ENCODE measurements around the gene MVK. TPM values are rescaled to one million over a fixed set of nuclear protein-coding genes. Genes with fewer than 3 reads are reported as not detected.
A peak's percentile ranks its signal among the peaks of the same experiment; 100 is the strongest.

Gene MVK
- total RNA-seq, 2 experiments from 2014 or later, result 8.2 to 8.4 TPM

- peaks cover 25% of the 10 kb centered on the region for H3K36me3 ChIP-seq (ENCODE audit: insufficient read depth, low read length)
- DNase-seq (no peak), ATAC-seq (ENCODE audit: poor library complexity) (no peak)
- CTCF ChIA-PET, result no interaction called here
- H3K27me3 ChIP-seq (ENCODE audit: control insufficient read depth in 1 of 2, insufficient read depth in 2 of 2, low read length in 2 of 2), result no peaks in the 10 kb centered on the region
- no peak overlapping the region for H3K27ac ChIP-seq (ENCODE audit: low read depth in 1 of 2, low read length in 2 of 2)
- intact Hi-C loops (cut with DNase I, micrococcal nuclease), result no loop called here
- H3K4me3 Mint-ChIP-seq, result no peak overlapping the region
- H3K4me1 Mint-ChIP-seq (ENCODE audit: low read depth), result peaks cover 12% of the 10 kb centered on the region
- H3K27me3 Mint-ChIP-seq, result no peaks in the 10 kb centered on the region
- no peak overlapping the region for H3K27ac Mint-ChIP-seq
- peaks cover 12% of the 10 kb centered on the region for H3K4me1 ChIP-seq (ENCODE audit: insufficient read depth, low read length)
- TF ChIP-seq CTCF (IDR thresholded peaks at IDR 0.05), result no peak
- H3K36me3 Mint-ChIP-seq (ENCODE audit: low read depth), result peaks cover 72% of the 10 kb centered on the region
- H3K9me3 ChIP-seq (ENCODE audit: control insufficient read depth in 1 of 2, insufficient read depth in 1 of 2, low read length in 2 of 2), result peaks cover 0 to 2% of the 10 kb centered on the region in 2 experiments
- no peak overlapping the region for H3K4me3 ChIP-seq (ENCODE audit: low read length)
- H3K9me3 Mint-ChIP-seq, result no peaks in the 10 kb centered on the region
- POLR2A ChIA-PET, result no interaction called here
Observed at GRCh38 chr12:109568486-109568885, 5.1 kb upstream of the MVK start.

- no peak overlapping the region for H3K4me3 ChIP-seq (ENCODE audit: low read length)
- Mint-ChIP-seq H3K9me3 (no peaks in the 10 kb centered on the region), H3K27me3 (no peaks in the 10 kb centered on the region), H3K36me3 (ENCODE audit: low read depth) (peaks cover 66% of the 10 kb centered on the region), H3K4me1 (ENCODE audit: low read depth) (peaks cover 29% of the 10 kb centered on the region), H3K4me3 (peak overlapping the region; percentile 17), H3K27ac (peak overlapping the region; percentile 95)
- ChIA-PET CTCF (no interaction called here), POLR2A (interaction anchor here (2.5 kb wide), 1 partner anchor 142 kb away, joined by 10 read pairs; the partner anchor contains the start of gene FAM222A)
- intact Hi-C loops (cut with DNase I, micrococcal nuclease), result loop anchor here in 1 of 2 experiments (2.0 to 10.0 kb wide), 9 partner anchors 139 to 1887 kb away; partner anchors contain the start of genes ALKBH2, ANKRD13A, ATP2A2 and FICD
- peaks cover 19% of the 10 kb centered on the region for H3K4me1 ChIP-seq (ENCODE audit: insufficient read depth, low read length)
- no peak for ATAC-seq (ENCODE audit: poor library complexity)
- H3K27me3 ChIP-seq (ENCODE audit: control insufficient read depth in 1 of 2, insufficient read depth in 2 of 2, low read length in 2 of 2), result no peaks in the 10 kb centered on the region
- H3K36me3 ChIP-seq (ENCODE audit: insufficient read depth, low read length), result peaks cover 24% of the 10 kb centered on the region
- H3K9me3 ChIP-seq (ENCODE audit: control insufficient read depth in 1 of 2, insufficient read depth in 1 of 2, low read length in 2 of 2), result no peaks in the 10 kb centered on the region
- no peak overlapping the region for H3K27ac ChIP-seq (ENCODE audit: low read depth in 1 of 2, low read length in 2 of 2)
- DNase-seq, result no peak
- no peak for TF ChIP-seq CTCF (IDR thresholded peaks at IDR 0.05)
Observed at GRCh38 chr12:109571773-109572505, 1.7 kb upstream of the MVK start.

GRCh38 chr12:109572506-109572845, 1.1 kb upstream of the MVK start:
- peaks cover 19% of the 10 kb centered on the region for H3K4me1 ChIP-seq (ENCODE audit: insufficient read depth, low read length)
- no peaks in the 10 kb centered on the region for H3K27me3 Mint-ChIP-seq
- peaks cover 66% of the 10 kb centered on the region for H3K36me3 Mint-ChIP-seq (ENCODE audit: low read depth)
- no peak for ATAC-seq (ENCODE audit: poor library complexity)
- no peak for DNase-seq
- no peaks in the 10 kb centered on the region for H3K27me3 ChIP-seq (ENCODE audit: control insufficient read depth in 1 of 2, insufficient read depth in 2 of 2, low read length in 2 of 2)
- H3K9me3 Mint-ChIP-seq, result no peaks in the 10 kb centered on the region
- peak overlapping the region; percentile 95 for H3K27ac Mint-ChIP-seq
- no peaks in the 10 kb centered on the region for H3K9me3 ChIP-seq (ENCODE audit: control insufficient read depth in 1 of 2, insufficient read depth in 1 of 2, low read length in 2 of 2)
- CTCF ChIA-PET, result no interaction called here
- peak overlapping the region; percentile 78 for H3K4me3 ChIP-seq (ENCODE audit: low read length)
- POLR2A ChIA-PET, result interaction anchor here (2.5 kb wide), 1 partner anchor 142 kb away, joined by 10 read pairs; the partner anchor contains the start of gene FAM222A
- intact Hi-C loops (cut with DNase I, micrococcal nuclease), result loop anchor here in 1 of 2 experiments (5.0 to 10.0 kb wide), 8 partner anchors 422 to 1888 kb away; partner anchors contain the start of genes ALKBH2, ANKRD13A, ATP2A2 and FICD
- H3K4me3 Mint-ChIP-seq, result peak overlapping the region; percentile 99
- H3K4me1 Mint-ChIP-seq (ENCODE audit: low read depth), result peaks cover 29% of the 10 kb centered on the region
- no peak for TF ChIP-seq CTCF (IDR thresholded peaks at IDR 0.05)
- H3K36me3 ChIP-seq (ENCODE audit: insufficient read depth, low read length), result peaks cover 26% of the 10 kb centered on the region
- peak overlapping the region; percentile 83 to 96 for H3K27ac ChIP-seq (ENCODE audit: low read depth in 1 of 2, low read length in 2 of 2)
